Measurements from ENCODE around the gene FGD1.

- TF ChIP-seq GABPA (IDR thresholded peaks at IDR 0.05; ENCODE audit: low read depth, low read length) = no peak
- no peak for TF ChIP-seq GABPA (CRISPR knock-in tag; IDR thresholded peaks at IDR 0.05; ENCODE audit: low read depth)
- TF ChIP-seq SAFB2 (CRISPR knock-in tag; IDR thresholded peaks at IDR 0.05; ENCODE audit: borderline replicate concordance, low read depth) = no peak
- TF ChIP-seq ZNF703 (CRISPR knock-in tag; IDR thresholded peaks at IDR 0.05; ENCODE audit: borderline replicate concordance) = no peak
Observed at GRCh38 chrX:54494166-54494988, 1.7 kb downstream of the FGD1 start.

Data from HepG2 (cell line).